Left ventricle myocardium inferior (tissue), 1 donor: ENCODE data around the gene ORM2. TPM values are rescaled to one million over a fixed set of nuclear protein-coding genes. Genes with fewer than 3 reads are reported as not detected.
"Not testable (repeated sequence)": the region's sequence is repeated elsewhere in the genome, so short reads cannot be mapped to it uniquely, and the experiment has no call there.

Source experiments
- DNase-seq: peaks from one replicate; pipeline ENCODE4 v3.0.0-alpha.2; 2020
- H3K27ac ChIP-seq: fragments of 200-600 bp; replicated peaks from 2 replicates; pipeline ENCODE4 v1.8.0; 2021
- H3K27me3 ChIP-seq: fragments of 200-600 bp; 2 replicates; pipeline ENCODE4 v1.8.0; 2021; ENCODE audit warnings: low read depth
- H3K36me3 ChIP-seq: fragments of 200-600 bp; 2 replicates; pipeline ENCODE4 v1.8.0; 2021
- H3K4me1 ChIP-seq: fragments of 200-600 bp; 2 replicates; pipeline ENCODE4 v1.8.0; 2021
- H3K4me3 ChIP-seq: fragments of 200-600 bp; 2 replicates; pipeline ENCODE4 v1.8.0; 2021; ENCODE audit warnings: mild to moderate bottlenecking, moderate library complexity
- H3K9me3 ChIP-seq: fragments of 200-600 bp; replicated peaks from 2 replicates; pipeline ENCODE4 v1.8.0; 2021
- intact Hi-C: fragments of 100-400 bp; cut with micrococcal nuclease; formaldehyde crosslinking; loops from one replicate; pipeline ENCODE4 v1.11.0; 2022
- total RNA-seq: library from RNA; stranded (reverse); fragmentation: NEBNext Ultra II Directional; extraction: Animal tissue kit (Norgen Biotek cat#: 25700); gene quantifications from one replicate; pipeline ENCODE4 v1.2.1, GENCODE V29; 2021
- TF ChIP-seq, protein P1 (sequence below): fragments of 200-600 bp; IDR thresholded peaks from 2 replicates; pipeline ENCODE4 v1.8.0; 2021; ENCODE audit warnings: antibody characterized with exemption, mild to moderate bottlenecking, borderline replicate concordance
- donor health status: DM: no; HTN: yes; CAD: no; lungs with severe emphysema.

Gene ORM2
- total RNA-seq, 1 donor from 2014 or later = not detected

DNA sequence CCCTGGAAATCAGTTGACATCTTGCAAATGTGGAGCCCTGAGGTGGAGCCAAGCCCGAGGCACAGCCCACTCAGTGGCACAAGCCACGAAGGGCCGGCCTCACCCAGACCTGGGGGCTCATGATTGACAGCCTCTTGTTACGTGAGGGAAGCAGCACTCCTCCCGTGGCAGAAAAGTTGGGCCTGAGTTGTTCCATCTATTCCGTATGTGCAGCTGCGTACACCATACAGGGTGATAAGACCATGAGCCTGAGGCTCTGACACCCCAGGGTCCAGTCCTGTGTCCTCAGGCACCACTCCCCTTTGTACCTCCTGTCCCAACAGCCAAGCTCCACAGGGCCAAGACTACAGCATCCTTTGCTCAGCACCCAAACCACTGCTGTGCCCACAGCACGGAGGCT is 1.9 kb upstream of the ORM2 start:
- Histone ChIP-seq H3K4me1 (no peaks in the 10 kb centered on the region), H3K27ac (no peak overlapping the region), H3K4me3 (no peak overlapping the region), H3K9me3 (no peaks in the 10 kb centered on the region), H3K27me3 (peaks cover 18% of the 10 kb centered on the region), H3K36me3 (no peaks in the 10 kb centered on the region)
- intact Hi-C loops = no loop called here
- TF ChIP-seq, protein P1, sequence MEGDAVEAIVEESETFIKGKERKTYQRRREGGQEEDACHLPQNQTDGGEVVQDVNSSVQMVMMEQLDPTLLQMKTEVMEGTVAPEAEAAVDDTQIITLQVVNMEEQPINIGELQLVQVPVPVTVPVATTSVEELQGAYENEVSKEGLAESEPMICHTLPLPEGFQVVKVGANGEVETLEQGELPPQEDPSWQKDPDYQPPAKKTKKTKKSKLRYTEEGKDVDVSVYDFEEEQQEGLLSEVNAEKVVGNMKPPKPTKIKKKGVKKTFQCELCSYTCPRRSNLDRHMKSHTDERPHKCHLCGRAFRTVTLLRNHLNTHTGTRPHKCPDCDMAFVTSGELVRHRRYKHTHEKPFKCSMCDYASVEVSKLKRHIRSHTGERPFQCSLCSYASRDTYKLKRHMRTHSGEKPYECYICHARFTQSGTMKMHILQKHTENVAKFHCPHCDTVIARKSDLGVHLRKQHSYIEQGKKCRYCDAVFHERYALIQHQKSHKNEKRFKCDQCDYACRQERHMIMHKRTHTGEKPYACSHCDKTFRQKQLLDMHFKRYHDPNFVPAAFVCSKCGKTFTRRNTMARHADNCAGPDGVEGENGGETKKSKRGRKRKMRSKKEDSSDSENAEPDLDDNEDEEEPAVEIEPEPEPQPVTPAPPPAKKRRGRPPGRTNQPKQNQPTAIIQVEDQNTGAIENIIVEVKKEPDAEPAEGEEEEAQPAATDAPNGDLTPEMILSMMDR = no peak
- DNase-seq = no peak

DNA sequence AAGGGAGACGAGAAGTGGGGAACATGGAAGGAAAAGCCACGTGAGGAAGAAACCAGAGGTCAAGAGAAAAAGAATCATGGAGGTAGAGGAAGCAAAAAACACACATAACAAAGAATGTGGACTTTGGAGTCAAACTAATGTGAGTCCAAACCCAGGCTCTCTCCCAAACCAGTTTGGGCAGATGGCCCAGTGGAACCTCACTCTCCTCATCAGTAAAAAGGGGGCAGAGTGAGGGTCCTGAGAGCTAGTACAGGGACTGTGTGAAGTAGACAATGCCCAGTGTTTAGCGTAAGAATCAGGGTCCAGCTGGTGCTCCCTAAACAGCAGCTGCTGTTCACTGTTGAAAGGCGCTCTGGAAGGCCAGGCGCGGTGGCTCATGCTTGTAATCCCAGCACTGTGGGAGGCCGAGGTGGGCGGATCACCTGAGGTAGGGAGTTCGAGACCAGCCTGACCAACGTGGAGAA is 1.3 kb upstream of the ORM2 start:
- H3K9me3 ChIP-seq, H3K4me1 ChIP-seq, H3K4me3 ChIP-seq, DNase-seq, H3K36me3 ChIP-seq, intact Hi-C loops, H3K27ac ChIP-seq: not testable (repeated sequence)
- H3K27me3 ChIP-seq = peaks cover 18% of the 10 kb centered on the region

DNA sequence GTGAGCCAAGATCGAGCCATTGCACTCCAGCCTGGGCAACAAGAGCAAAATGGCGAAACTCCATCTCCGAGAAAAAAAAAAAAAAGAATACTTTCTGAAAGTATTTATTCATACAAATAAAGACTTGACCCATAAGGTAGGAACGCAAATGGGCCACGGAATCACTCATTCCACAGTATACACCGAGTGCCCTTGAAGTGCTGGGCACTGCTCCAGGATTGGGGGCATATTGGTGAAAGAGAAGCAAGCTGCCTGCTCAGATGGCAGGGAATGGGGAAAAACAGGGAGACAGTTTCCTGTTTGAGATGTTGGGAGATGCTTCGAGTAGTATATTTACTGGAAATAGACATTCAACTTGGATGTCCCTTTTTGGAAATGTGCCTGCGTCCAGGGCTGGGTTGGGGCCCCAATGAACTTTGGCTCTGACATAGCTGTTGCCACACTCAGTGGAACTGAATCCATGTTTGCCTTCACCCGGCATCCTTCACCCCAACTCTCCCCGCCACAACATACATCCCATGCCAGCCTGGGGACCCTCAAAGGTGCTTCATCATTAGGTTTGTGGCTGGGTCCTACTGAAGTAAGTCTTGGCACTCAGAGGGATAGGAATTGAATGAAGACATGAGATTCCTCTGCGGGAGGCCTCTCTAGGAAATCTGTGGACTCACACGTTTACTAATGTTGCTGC is 588 bp upstream of the ORM2 start:
- DNase-seq, H3K4me1 ChIP-seq, H3K4me3 ChIP-seq, H3K9me3 ChIP-seq, intact Hi-C loops, H3K27ac ChIP-seq, H3K36me3 ChIP-seq: not testable (repeated sequence)
- H3K27me3 ChIP-seq = peaks cover 18% of the 10 kb centered on the region

DNA sequence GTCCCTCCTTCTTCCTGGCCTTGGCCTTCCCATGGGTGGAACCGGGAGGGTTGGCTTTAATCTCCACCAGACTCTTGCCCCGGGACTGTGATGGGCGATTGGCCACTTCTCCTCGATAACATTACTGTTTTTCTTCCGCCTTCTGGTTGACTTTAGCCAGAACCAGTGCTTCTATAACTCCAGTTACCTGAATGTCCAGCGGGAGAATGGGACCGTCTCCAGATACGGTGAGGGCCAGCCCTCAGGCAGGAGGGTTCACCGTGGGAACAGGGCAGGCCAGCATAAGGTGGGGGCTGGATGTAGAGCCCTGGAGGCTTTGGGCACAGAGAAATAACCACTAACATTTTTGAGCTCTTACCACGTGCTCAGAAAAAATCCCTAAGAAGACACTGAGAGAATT is 967 bp downstream of the ORM2 start:
- Histone ChIP-seq H3K27ac (no peak overlapping the region), H3K36me3 (no peaks in the 10 kb centered on the region), H3K4me3 (no peak overlapping the region), H3K4me1 (no peaks in the 10 kb centered on the region), H3K27me3 (peaks cover 12% of the 10 kb centered on the region), H3K9me3 (no peaks in the 10 kb centered on the region)
- intact Hi-C loops = no loop called here
- TF ChIP-seq, protein P1 = no peak
- DNase-seq = no peak

DNA sequence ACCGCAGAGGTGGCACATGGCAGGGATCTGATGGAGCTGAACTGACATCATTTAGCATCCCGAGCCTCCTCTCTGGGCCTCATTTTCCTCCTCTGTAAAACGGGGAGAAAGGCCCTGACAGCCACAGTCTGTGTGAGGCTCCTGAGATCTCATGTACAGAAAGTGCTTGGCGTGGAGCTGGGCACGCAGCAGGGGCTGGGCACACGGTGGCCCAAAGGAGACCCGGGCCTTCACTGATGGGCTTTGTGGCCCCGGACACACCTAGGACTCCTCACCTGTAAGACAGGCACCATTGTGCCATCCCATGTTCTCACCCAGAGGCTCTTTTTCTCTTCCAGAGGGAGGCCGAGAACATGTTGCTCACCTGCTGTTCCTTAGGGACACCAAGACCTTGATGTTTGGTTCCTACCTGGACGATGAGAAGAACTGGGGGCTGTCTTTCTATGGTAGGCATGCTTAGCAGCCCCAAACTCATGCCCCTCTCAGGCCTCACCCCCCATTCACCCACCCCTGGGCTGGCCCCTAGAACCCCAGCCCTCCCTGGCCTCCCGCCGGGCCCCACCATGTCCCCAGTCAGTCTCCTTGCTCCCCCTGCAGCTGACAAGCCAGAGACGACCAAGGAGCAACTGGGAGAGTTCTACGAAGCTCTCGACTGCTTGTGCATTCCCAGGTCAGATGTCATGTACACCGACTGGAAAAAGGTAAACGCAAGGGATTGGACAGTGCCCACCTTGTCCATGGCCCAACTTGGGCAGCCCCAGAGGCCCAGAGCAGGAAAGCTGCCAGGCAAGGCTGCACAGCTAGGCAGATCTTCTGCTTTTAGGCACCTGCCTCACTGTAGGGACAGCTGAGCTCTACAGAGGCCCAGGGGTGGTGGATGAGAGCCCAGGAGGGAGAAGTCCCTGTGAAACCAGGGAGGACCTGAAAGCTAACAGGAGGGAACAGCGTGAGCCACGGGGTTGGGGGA is 1.8 kb downstream of the ORM2 start:
- intact Hi-C loops, H3K4me3 ChIP-seq, H3K27ac ChIP-seq, H3K9me3 ChIP-seq, H3K36me3 ChIP-seq, DNase-seq, H3K4me1 ChIP-seq: not testable (repeated sequence)
- H3K27me3 ChIP-seq = peaks cover 12% of the 10 kb centered on the region

DNA sequence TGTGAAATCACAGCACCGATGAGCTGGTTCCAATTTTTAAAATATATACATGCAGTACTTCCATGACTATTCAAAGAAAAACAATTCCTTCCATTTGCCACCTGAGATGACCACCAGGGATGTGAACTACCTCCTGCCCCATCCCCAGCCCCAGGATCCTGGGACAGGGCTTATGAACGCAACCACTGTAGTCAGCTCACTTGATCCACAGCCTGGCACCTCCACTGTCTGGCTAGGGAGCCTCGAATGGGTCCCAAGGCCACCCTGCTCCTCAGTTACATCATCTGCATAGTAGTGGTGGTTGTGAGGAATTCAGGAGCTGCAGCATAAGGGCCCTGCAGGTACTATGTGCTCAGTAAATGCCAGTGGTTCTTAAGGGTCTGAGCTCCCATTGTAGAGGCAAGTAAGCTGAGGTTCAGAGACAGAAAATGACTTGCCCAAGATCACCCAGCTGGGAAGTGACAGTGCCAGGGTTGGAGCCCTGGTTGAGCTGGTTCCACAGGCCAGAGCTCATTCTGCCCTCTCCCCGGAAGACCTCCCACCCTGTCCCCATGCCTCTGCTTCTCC is 2.9 kb downstream of the ORM2 start:
- H3K9me3 ChIP-seq, H3K4me1 ChIP-seq, DNase-seq, H3K27ac ChIP-seq, H3K4me3 ChIP-seq, intact Hi-C loops: not testable (repeated sequence)
- Histone ChIP-seq H3K27me3 (peaks cover 12% of the 10 kb centered on the region), H3K36me3 (peaks cover 12% of the 10 kb centered on the region)

DNA sequence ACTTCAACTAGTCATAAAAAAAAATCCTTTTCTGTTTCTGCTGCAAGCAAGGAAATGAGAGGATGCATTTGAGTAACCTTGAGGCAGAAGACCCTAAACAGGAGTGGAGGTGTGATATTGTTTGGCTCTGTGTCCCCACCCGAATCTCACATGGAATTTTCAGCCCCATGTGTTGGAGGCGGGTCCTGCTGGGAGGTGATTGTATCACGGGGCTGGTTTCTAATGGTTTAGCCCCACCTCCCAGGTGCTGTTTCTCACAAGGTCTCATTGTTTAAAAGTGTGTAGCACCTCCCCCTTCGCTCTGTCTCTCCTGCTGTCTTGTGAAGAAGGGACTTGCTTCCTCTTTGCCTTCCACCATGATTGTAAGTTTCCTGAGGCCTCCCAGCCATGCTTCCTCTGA is 4.0 kb downstream of the ORM2 start:
- H3K27ac ChIP-seq, H3K27me3 ChIP-seq, H3K4me3 ChIP-seq, H3K4me1 ChIP-seq, DNase-seq, intact Hi-C loops, H3K9me3 ChIP-seq: not testable (repeated sequence)
- H3K36me3 ChIP-seq = peaks cover 23% of the 10 kb centered on the region
